Measurements from ENCODE around the gene UBTD2.
"Not testable (repeated sequence)": the region's sequence is repeated elsewhere in the genome, so short reads cannot be mapped to it uniquely, and the experiment has no call there.

The UBTD2 gene

GRCh38 chr5:172207511-172207910, 76.1 kb downstream of the UBTD2 start:
- H3K9ac ChIP-seq (ENCODE audit: insufficient read length): no peak overlapping the region
- no peak for DNase-seq (ENCODE audit: low read depth, low spot score)
- peaks cover 28% of the 10 kb centered on the region for H3K36me3 ChIP-seq (ENCODE audit: insufficient read depth, low read length)
- TF ChIP-seq POLR2AphosphoS5 (IDR thresholded peaks at IDR 0.05; ENCODE audit: borderline replicate concordance, low read depth, low read length): no peak
- no peak for TF ChIP-seq EZH2 (IDR thresholded peaks at IDR 0.05)
- no peak for TF ChIP-seq FOXP2 (optimal IDR thresholded peaks at IDR 0.05; ENCODE audit: control extremely low read depth, extremely low read length, insufficient read depth)
- H3K27ac ChIP-seq: no peak overlapping the region
- no peak overlapping the region for H3K4me3 ChIP-seq
- H3K9me3 ChIP-seq (ENCODE audit: low read depth, low read length): no peaks in the 10 kb centered on the region

GRCh38 chr5:172205984-172206383, 77.6 kb downstream of the UBTD2 start:
- H3K9me3 ChIP-seq (ENCODE audit: low read depth, low read length); DNase-seq (ENCODE audit: low read depth, low spot score); H3K9ac ChIP-seq (ENCODE audit: insufficient read length); H3K27ac ChIP-seq; H3K4me3 ChIP-seq: not testable (repeated sequence)
- H3K36me3 ChIP-seq (ENCODE audit: insufficient read depth, low read length): peaks cover 16% of the 10 kb centered on the region

DNA sequence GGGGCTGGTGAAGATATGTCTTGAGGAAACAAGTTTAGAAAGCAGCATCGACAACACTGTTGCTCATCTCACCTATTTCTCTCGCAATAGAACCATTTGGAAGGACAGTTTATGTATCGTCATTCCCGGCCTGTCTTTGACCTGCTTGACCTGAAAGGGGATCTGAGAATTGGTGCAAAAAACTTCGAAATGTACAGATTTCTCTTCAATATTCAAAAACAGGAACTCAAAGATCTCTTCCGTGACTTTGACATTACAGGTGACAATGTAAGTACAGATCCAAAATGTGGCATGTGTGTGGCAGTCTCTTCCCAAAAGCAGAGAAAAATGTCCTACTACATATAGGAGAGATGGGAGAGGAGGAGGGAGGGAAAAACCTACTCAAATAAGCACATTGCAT, 83.1 kb downstream of the UBTD2 start:
- TF ChIP-seq POLR2AphosphoS5 (IDR thresholded peaks at IDR 0.05; ENCODE audit: borderline replicate concordance, low read depth, low read length): no peak
- TF ChIP-seq EZH2 (IDR thresholded peaks at IDR 0.05): no peak
- Histone ChIP-seq H3K9ac (ENCODE audit: insufficient read length) (no peak overlapping the region), H3K4me3 (no peak overlapping the region), H3K9me3 (ENCODE audit: low read depth, low read length) (no peaks in the 10 kb centered on the region), H3K36me3 (ENCODE audit: insufficient read depth, low read length) (no peaks in the 10 kb centered on the region), H3K27ac (no peak overlapping the region)
- no peak for DNase-seq (ENCODE audit: low read depth, low spot score)

GRCh38 chr5:172199446-172199845, 84.1 kb downstream of the UBTD2 start:
- H3K27ac ChIP-seq: no peak overlapping the region
- no peaks in the 10 kb centered on the region for H3K9me3 ChIP-seq (ENCODE audit: low read depth, low read length)
- H3K9ac ChIP-seq (ENCODE audit: insufficient read length): no peak overlapping the region
- no peak for DNase-seq (ENCODE audit: low read depth, low spot score)
- TF ChIP-seq FOXP2 (optimal IDR thresholded peaks at IDR 0.05; ENCODE audit: control extremely low read depth, extremely low read length, insufficient read depth) (no peak), POLR2AphosphoS5 (IDR thresholded peaks at IDR 0.05; ENCODE audit: borderline replicate concordance, low read depth, low read length) (no peak), EZH2 (IDR thresholded peaks at IDR 0.05) (no peak)
- H3K4me3 ChIP-seq: no peak overlapping the region
- H3K36me3 ChIP-seq (ENCODE audit: insufficient read depth, low read length): no peaks in the 10 kb centered on the region

DNA sequence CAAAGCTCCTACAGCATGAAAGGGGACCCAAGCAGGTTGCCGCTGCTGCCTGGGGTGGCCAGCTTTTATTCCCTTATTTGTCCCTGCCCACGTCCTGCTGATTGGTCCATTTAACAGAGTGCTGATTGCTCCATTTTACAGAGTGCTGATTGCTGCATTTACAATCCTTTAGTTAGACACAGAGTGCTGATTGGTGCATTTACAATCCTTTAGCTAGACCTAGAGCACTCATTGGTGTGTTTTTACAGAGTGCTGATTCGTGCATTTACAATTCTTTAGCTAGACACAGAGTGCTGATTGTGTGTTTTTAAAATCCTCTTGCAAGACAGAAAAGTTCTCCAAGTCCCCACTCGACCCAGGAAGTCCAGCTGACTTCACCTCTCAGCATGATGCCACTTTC, 85.8 kb downstream of the UBTD2 start:
- not testable (repeated sequence) for DNase-seq (ENCODE audit: low read depth, low spot score)

DNA sequence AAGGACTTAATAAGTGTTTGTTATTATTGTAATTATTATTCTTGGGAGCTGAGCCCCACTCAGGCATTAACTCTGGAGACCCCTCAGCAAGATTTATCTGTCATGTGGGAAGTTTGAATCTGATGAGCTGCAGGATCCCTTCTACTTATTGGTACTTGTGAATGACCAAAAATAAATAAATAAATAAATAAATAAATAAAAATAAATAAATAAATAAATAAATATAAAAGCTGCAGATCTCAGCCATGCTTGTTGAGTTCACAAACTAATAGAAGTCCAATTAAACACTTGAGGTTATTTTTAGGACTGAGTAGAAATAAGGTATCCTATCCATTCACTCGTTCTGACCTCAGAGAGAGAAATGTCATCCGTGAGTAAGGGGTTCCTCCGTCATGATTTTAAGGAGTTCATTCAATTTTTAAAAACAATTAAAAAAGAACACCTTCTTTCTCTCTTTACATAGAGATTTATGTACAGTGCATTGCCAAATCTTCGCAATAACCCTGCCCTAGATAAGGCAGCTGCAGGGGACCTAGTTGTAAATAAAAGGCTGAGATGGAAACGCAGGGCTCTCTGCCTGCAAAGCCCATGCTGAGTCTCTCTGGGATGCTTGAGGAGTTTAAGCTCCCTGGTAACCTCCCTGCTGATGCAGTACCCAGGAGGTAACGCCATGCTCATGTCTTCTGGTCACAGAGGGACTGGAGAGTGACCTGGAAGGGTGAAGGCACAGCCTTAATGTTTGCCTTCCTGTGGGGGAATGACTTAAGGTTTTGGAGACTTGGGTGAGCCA, 88.4 kb downstream of the UBTD2 start:
- Histone ChIP-seq H3K36me3 (ENCODE audit: insufficient read depth, low read length) (no peaks in the 10 kb centered on the region), H3K4me3 (no peak overlapping the region), H3K9ac (ENCODE audit: insufficient read length) (no peak overlapping the region), H3K9me3 (ENCODE audit: low read depth, low read length) (no peaks in the 10 kb centered on the region), H3K27ac (no peak overlapping the region)
- no peak for TF ChIP-seq FOXP2 (optimal IDR thresholded peaks at IDR 0.05; ENCODE audit: control extremely low read depth, extremely low read length, insufficient read depth)
- no peak for TF ChIP-seq POLR2AphosphoS5 (IDR thresholded peaks at IDR 0.05; ENCODE audit: borderline replicate concordance, low read depth, low read length)
- no peak for TF ChIP-seq EZH2 (IDR thresholded peaks at IDR 0.05)
- DNase-seq (ENCODE audit: low read depth, low spot score): no peak

More for the DNA sequence above, 85.8 kb downstream of the UBTD2 start:
- not testable (repeated sequence) for H3K36me3 ChIP-seq (ENCODE audit: insufficient read depth, low read length); H3K27ac ChIP-seq; H3K9me3 ChIP-seq (ENCODE audit: low read depth, low read length); H3K9ac ChIP-seq (ENCODE audit: insufficient read length); H3K4me3 ChIP-seq

- TF ChIP-seq POLR2AphosphoS5 (IDR thresholded peaks at IDR 0.05; ENCODE audit: borderline replicate concordance, low read depth, low read length): no peak
- no peak for TF ChIP-seq EZH2 (IDR thresholded peaks at IDR 0.05)
- no peak for TF ChIP-seq FOXP2 (optimal IDR thresholded peaks at IDR 0.05; ENCODE audit: control extremely low read depth, extremely low read length, insufficient read depth)
- Histone ChIP-seq H3K9me3 (ENCODE audit: low read depth, low read length) (no peaks in the 10 kb centered on the region), H3K9ac (ENCODE audit: insufficient read length) (no peak within 1 kb of the TSS), H3K4me3 (no peak within 1 kb of the TSS), H3K27ac (no peak within 1 kb of the TSS), H3K36me3 (ENCODE audit: insufficient read depth, low read length) (no peaks in the 10 kb centered on the region)
- DNase-seq (ENCODE audit: low read depth, low spot score): no peak
Measured at GRCh38 chr5:172193872-172194271, 89.7 kb downstream of the UBTD2 start, which contains the start of gene EFCAB9. Gene EFCAB9 (plus strand): TSS chr5:172194172. CDS start chr5:172194173, 1 bp downstream.

DNA sequence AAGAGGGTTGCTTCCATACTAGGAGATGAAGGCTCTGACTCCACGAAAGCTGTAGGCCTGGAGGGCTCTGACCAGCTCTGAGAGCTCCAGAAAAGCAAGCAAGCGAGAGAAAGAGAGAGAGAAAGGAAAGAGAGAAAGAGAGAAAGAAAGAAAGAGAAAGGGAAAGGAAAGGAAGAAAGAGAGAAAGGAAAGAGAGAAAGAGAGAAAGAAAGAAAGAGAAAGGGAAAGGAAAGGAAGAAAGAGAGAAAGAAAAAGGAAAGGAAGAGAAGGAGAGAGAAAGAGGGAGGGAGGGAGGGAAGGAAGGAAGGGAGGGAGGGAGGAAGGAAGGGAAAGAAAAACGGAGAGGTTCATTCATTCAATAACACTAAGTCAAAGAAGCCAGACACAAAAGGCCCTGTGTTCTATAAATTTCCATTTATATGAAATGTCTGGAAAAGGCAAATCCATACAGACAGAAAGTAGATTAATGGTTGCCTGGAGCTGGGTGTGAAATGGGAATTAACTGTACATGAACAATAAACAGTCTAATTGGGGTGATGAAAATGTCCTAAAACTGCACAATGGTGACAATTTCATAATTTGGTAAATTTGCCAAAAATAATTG, 93.8 kb downstream of the UBTD2 start:
- no peak overlapping the region for H3K9ac ChIP-seq (ENCODE audit: insufficient read length)

More for the DNA sequence above, 93.8 kb downstream of the UBTD2 start:
- H3K9me3 ChIP-seq (ENCODE audit: low read depth, low read length): no peaks in the 10 kb centered on the region
- H3K4me3 ChIP-seq: no peak overlapping the region
- TF ChIP-seq POLR2AphosphoS5 (IDR thresholded peaks at IDR 0.05; ENCODE audit: borderline replicate concordance, low read depth, low read length) (no peak), EZH2 (IDR thresholded peaks at IDR 0.05) (no peak), FOXP2 (optimal IDR thresholded peaks at IDR 0.05; ENCODE audit: control extremely low read depth, extremely low read length, insufficient read depth) (no peak)
- H3K27ac ChIP-seq: no peak overlapping the region
- no peaks in the 10 kb centered on the region for H3K36me3 ChIP-seq (ENCODE audit: insufficient read depth, low read length)
- no peak for DNase-seq (ENCODE audit: low read depth, low spot score)
